CD14-positive monocyte (primary cell): ENCODE results near the gene OPN3. TPM values are rescaled to one million over a fixed set of nuclear protein-coding genes. Genes with fewer than 3 reads are reported as not detected.

ENCODE experiments used
- DNase-seq, 3 donors: peaks; one replicate each; pipeline ENCODE4 v3.0.0-alpha.2; 2011 to 2022
- H2AFZ ChIP-seq: 2 replicates; pipeline ENCODE4 v1.6.0; 2012; ENCODE audit warnings: mild to moderate bottlenecking, low read depth, low read length, inconsistent platforms; ENCODE audit not compliant: insufficient read depth, poor library complexity, severe bottlenecking
- H3K27ac ChIP-seq, 2 donors: 1 replicate in 1 of 2; 2 replicates in 1 of 2; pipeline ENCODE4 v1.5.1; 2012 to 2013; ENCODE audit warnings: low read length in 2 of 2, control low read depth in 1 of 2, inconsistent platforms in 1 of 2, low read depth in 1 of 2, mild to moderate bottlenecking in 1 of 2
- H3K27me3 ChIP-seq, 2 donors: one replicate each; pipeline versions ENCODE4 v1.6.0 to v1.6.1; 2011 to 2013; ENCODE audit warnings: low read length in 2 of 2; ENCODE audit not compliant: control insufficient read depth in 2 of 2, insufficient read depth in 2 of 2
- H3K36me3 ChIP-seq, 2 donors: replicated peaks in 1 of 2; 1 replicate in 1 of 2; 2 replicates in 1 of 2; pipeline versions ENCODE4 v1.5.1 to v1.6.1; 2012 to 2013; ENCODE audit warnings: low read length in 2 of 2, control low read depth in 1 of 2, inconsistent platforms in 1 of 2, mild to moderate bottlenecking in 1 of 2; ENCODE audit not compliant: insufficient read depth in 2 of 2, control insufficient read depth in 1 of 2
- H3K4me1 ChIP-seq, 2 donors: 1 replicate in 1 of 2; 2 replicates in 1 of 2; pipeline versions ENCODE4 v1.5.1 to v1.6.1; 2012 to 2013; ENCODE audit warnings: low read length in 2 of 2, control low read depth in 1 of 2, inconsistent platforms in 1 of 2, mild to moderate bottlenecking in 1 of 2, moderate library complexity in 1 of 2; ENCODE audit not compliant: insufficient read depth in 2 of 2, control insufficient read depth in 1 of 2
- H3K4me2 ChIP-seq: replicated peaks from 2 replicates; pipeline ENCODE3; 2012; ENCODE audit warnings: low read length, moderate library complexity, mild to moderate bottlenecking; ENCODE audit not compliant: poor library complexity, severe bottlenecking; ENCODE audit errors: extremely low read depth
- H3K4me3 ChIP-seq, 3 experiments: fragments of 200-600 bp in 1 of 3; sonication (generic) in 1 of 3; replicated peaks in 1 of 3; 1 replicate in 2 of 3; 2 replicates in 1 of 3; pipeline ENCODE4 v1.5.1; 2011 to 2013; ENCODE audit warnings: low read length in 3 of 3, mild to moderate bottlenecking in 3 of 3, control low read depth in 2 of 3, low read depth in 2 of 3, inconsistent platforms in 1 of 3, moderate library complexity in 1 of 3
- H3K79me2 ChIP-seq: 2 replicates; pipeline ENCODE4 v1.6.0; 2012; ENCODE audit warnings: mild to moderate bottlenecking, control low read depth, inconsistent platforms, low read length, moderate library complexity; ENCODE audit not compliant: insufficient read depth
- H3K9ac ChIP-seq: 2 replicates; pipeline ENCODE4 v1.6.0; 2017; ENCODE audit warnings: low read length, mild to moderate bottlenecking; ENCODE audit not compliant: insufficient read depth, poor library complexity, severe bottlenecking
- H3K9me3 ChIP-seq, 2 donors: replicated peaks in 1 of 2; 1 replicate in 1 of 2; 2 replicates in 1 of 2; pipeline versions ENCODE4 v1.5.1 to v1.6.1; 2012 to 2013; ENCODE audit warnings: low read length in 2 of 2, control low read depth in 1 of 2; ENCODE audit not compliant: control insufficient read depth in 1 of 2, insufficient read depth in 1 of 2
- H4K20me1 ChIP-seq: 2 replicates; pipeline ENCODE4 v1.6.0; 2012; ENCODE audit warnings: mild to moderate bottlenecking, low read length, control low read depth, moderate library complexity; ENCODE audit not compliant: insufficient read depth
- H3K27ac Mint-ChIP-seq, 7 donors: one replicate each; pipeline ENCODE4 v1.8.0; 2020; ENCODE audit warnings: mild to moderate bottlenecking in 7 of 7, mixed read lengths in 7 of 7, moderate library complexity in 6 of 7, inconsistent platforms in 2 of 7
- H3K27me3 Mint-ChIP-seq, 3 donors: one replicate each; pipeline ENCODE4 v1.8.0; 2021 to 2022; ENCODE audit warnings: low read depth in 3 of 3, mild to moderate bottlenecking in 3 of 3, mixed read lengths in 3 of 3, moderate library complexity in 3 of 3, inconsistent platforms in 1 of 3
- H3K36me3 Mint-ChIP-seq, 2 donors: one replicate each; pipeline ENCODE4 v1.8.0; 2020; ENCODE audit warnings: mixed read lengths in 2 of 2, inconsistent platforms in 1 of 2, mild to moderate bottlenecking in 1 of 2
- H3K4me1 Mint-ChIP-seq: one replicate; pipeline ENCODE4 v1.8.0; 2020; ENCODE audit warnings: mild to moderate bottlenecking, mixed read lengths
- H3K4me3 Mint-ChIP-seq, 2 donors: one replicate each; pipeline ENCODE4 v1.8.0; 2020; ENCODE audit warnings: mild to moderate bottlenecking in 2 of 2, mixed read lengths in 2 of 2, moderate library complexity in 1 of 2
- H3K9me3 Mint-ChIP-seq, 7 donors: one replicate each; pipeline ENCODE4 v1.8.0; 2020 to 2022; ENCODE audit warnings: mixed read lengths in 7 of 7, mild to moderate bottlenecking in 6 of 7, moderate library complexity in 6 of 7, inconsistent platforms in 2 of 7
- WGBS: methylation state at CpG from one replicate; pipeline ENCODE4 v1.1.5; 2013; ENCODE audit warnings: missing lambda C conversion rate; ENCODE audit not compliant: insufficient coverage; 5-methylcytosine and 5-hydroxymethylcytosine counted together
- intact Hi-C, 2 donors: fragments of 100-400 bp; cut with micrococcal nuclease; formaldehyde crosslinking; loops; one replicate each; pipeline versions ENCODE4 v1.15.0 to v1.15.1; 2023
- polyA plus RNA-seq, 3 donors: library from polyadenylated mRNA; depleted of rRNA in 1 of 3; unstranded in 2 of 3; stranded (reverse) in 1 of 3; fragments of 300-500 nt in 2 of 3; fragments of >200 nt in 1 of 3; fragmentation: Illumina TruSeq in 2 of 3; gene quantifications; 1 replicate in 2 of 3; 2 replicates in 1 of 3; pipeline ENCODE4 v1.2.3, GENCODE V29; 2012 to 2021
- TF ChIP-seq, protein P1 (sequence below): fragments of 200-600 bp; IDR thresholded peaks from one replicate; pipeline ENCODE4 v1.8.0; 2022; ENCODE audit warnings: antibody characterized with exemption, mild to moderate bottlenecking

Gene OPN3
- polyA plus RNA-seq, 3 donors: 14.5 to 56.1 (median 55.2) TPM

DNA sequence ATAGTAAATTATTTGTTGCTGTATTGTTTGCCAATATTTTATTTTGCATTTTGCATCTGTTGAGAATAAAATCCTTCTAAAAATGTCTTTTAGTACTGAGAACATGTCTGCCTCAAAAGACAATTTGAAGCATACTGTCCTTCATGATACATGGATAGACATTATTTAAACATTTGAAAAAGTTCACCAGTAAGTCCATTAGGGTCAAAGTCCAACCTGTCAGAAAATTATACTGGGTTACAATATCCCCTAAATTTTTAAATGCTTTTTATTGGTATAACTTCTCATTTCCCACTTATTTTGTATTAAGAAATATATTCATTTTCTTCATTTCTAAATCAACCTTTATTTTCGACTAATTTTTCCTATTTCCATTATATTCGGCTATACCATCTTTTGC lies 9.3 kb downstream of the OPN3 start:
- no peaks in the 10 kb centered on the region for H3K9me3 ChIP-seq
- no CpG with 5 or more reads among the region's 2 CpGs for WGBS

DNA sequence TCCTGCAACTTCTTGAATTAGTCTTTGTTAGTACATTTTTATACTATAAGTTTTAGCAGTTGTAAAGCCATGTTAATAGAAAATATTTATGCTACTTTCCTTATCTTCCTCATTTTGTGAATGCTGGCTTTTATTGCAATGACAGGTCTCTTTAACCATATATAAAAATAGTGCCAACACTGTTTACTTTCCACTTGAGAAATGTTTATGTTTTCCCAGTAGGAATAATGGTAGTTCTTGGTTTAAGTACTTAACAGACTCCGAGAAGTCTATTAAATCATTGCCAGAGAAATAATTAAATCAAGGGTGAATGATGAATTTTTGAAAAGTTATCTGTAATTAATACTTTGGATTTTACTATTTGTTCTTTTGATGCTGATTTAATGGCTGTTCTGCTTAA lies 9.7 kb downstream of the OPN3 start:
- WGBS: no CpG with 5 or more reads among the region's 1 CpG
- Histone ChIP-seq H3K4me2 (no peak overlapping the region), H4K20me1 (no peaks in the 10 kb centered on the region), H3K27ac (no peak overlapping the region), H3K9me3 (no peaks in the 10 kb centered on the region), H2AFZ (no peak overlapping the region), H3K27me3 (no peaks in the 10 kb centered on the region), H3K9ac (no peak overlapping the region), H3K4me3 (no peak overlapping the region), H3K79me2 (peaks cover 55% of the 10 kb centered on the region), H3K4me1 (peaks cover 9 to 14% of the 10 kb centered on the region in 2 donors), H3K36me3 (peaks cover 8 to 47% of the 10 kb centered on the region in 2 donors)
- no peak for DNase-seq
- peaks cover 12% of the 10 kb centered on the region for H3K4me1 Mint-ChIP-seq
- H3K27ac Mint-ChIP-seq: no peak overlapping the region
- H3K4me3 Mint-ChIP-seq: no peak overlapping the region
- intact Hi-C loops: loop anchor here in 1 of 2 donors (10.0 kb wide), 1 partner anchor 214 kb away; the partner anchor contains the start of gene EXO1
- H3K27me3 Mint-ChIP-seq: no peaks in the 10 kb centered on the region
- H3K9me3 Mint-ChIP-seq: no peaks in the 10 kb centered on the region
- H3K36me3 Mint-ChIP-seq: peaks cover 27 to 34% of the 10 kb centered on the region in 2 donors
- TF ChIP-seq, protein P1, sequence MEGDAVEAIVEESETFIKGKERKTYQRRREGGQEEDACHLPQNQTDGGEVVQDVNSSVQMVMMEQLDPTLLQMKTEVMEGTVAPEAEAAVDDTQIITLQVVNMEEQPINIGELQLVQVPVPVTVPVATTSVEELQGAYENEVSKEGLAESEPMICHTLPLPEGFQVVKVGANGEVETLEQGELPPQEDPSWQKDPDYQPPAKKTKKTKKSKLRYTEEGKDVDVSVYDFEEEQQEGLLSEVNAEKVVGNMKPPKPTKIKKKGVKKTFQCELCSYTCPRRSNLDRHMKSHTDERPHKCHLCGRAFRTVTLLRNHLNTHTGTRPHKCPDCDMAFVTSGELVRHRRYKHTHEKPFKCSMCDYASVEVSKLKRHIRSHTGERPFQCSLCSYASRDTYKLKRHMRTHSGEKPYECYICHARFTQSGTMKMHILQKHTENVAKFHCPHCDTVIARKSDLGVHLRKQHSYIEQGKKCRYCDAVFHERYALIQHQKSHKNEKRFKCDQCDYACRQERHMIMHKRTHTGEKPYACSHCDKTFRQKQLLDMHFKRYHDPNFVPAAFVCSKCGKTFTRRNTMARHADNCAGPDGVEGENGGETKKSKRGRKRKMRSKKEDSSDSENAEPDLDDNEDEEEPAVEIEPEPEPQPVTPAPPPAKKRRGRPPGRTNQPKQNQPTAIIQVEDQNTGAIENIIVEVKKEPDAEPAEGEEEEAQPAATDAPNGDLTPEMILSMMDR: no peak

More for the DNA sequence above, 9.3 kb downstream of the OPN3 start:
- Mint-ChIP-seq H3K36me3 (peaks cover 28 to 32% of the 10 kb centered on the region in 2 donors), H3K4me3 (no peak overlapping the region), H3K27me3 (no peaks in the 10 kb centered on the region), H3K9me3 (no peaks in the 10 kb centered on the region), H3K4me1 (peaks cover 12% of the 10 kb centered on the region), H3K27ac (no peak overlapping the region)
- Histone ChIP-seq H2AFZ (no peak overlapping the region), H3K4me2 (no peak overlapping the region), H3K27ac (no peak overlapping the region), H3K36me3 (peaks cover 8 to 45% of the 10 kb centered on the region in 2 donors), H3K4me1 (peaks cover 9 to 18% of the 10 kb centered on the region in 2 donors), H4K20me1 (no peaks in the 10 kb centered on the region), H3K4me3 (no peak overlapping the region), H3K9ac (no peak overlapping the region), H3K27me3 (no peaks in the 10 kb centered on the region), H3K79me2 (peaks cover 59% of the 10 kb centered on the region)
- DNase-seq: no peak
- TF ChIP-seq, protein P1: no peak
- intact Hi-C loops: loop anchor here in 1 of 2 donors (10.0 kb wide), 1 partner anchor 214 kb away; the partner anchor contains the start of gene EXO1
